ENCODE measurements around the gene LRFN2. TPM values are rescaled to one million over a fixed set of nuclear protein-coding genes. Genes with fewer than 3 reads are reported as not detected.

LRFN2 gene
- total RNA-seq, 6 donors from 2014 or later: 0.06 to 0.20 TPM; not detected in 4

GRCh38 chr6:40437631-40438030 is 149.5 kb downstream of the LRFN2 start:
- no peaks in the 10 kb centered on the region for H3K36me3 ChIP-seq
- TF ChIP-seq POLR2AphosphoS5 (IDR thresholded peaks at IDR 0.05) (no peak), CTCF (IDR thresholded peaks at IDR 0.05) (no peak), EP300 (IDR thresholded peaks at IDR 0.05) (no peak), POLR2A (IDR thresholded peaks at IDR 0.05) (no peak)
- ATAC-seq (ENCODE audit: low FRiP score in 2 of 2): no peak
- H3K27ac ChIP-seq: no peak overlapping the region
- no peak for DNase-seq
- H3K27me3 ChIP-seq: no peaks in the 10 kb centered on the region
- H3K9me3 ChIP-seq: no peaks in the 10 kb centered on the region
- H3K4me3 ChIP-seq: no peak overlapping the region
- H3K4me1 ChIP-seq: no peaks in the 10 kb centered on the region
- WGBS, 2 donors: 78 to 90% methylated on average over 2 of the region's 2 CpGs

GRCh38 chr6:40436685-40437604 is 150.2 kb downstream of the LRFN2 start:
- H3K27ac ChIP-seq: no peak overlapping the region
- DNase-seq: no peak

GRCh38 chr6:40432982-40433381 is 154.2 kb downstream of the LRFN2 start:
- WGBS, 2 donors: 92 to 96% methylated on average over 4 to 6 of the region's 6 CpGs
- Histone ChIP-seq H3K36me3 (no peaks in the 10 kb centered on the region), H3K4me3 (no peak overlapping the region), H3K9me3 (no peaks in the 10 kb centered on the region), H3K4me1 (no peaks in the 10 kb centered on the region), H3K27ac (no peak overlapping the region), H3K27me3 (no peaks in the 10 kb centered on the region)
- peak in 1 of 2 donors; percentile 41 for DNase-seq
- ATAC-seq (ENCODE audit: low FRiP score in 2 of 2): no peak
- TF ChIP-seq POLR2AphosphoS5 (IDR thresholded peaks at IDR 0.05) (no peak), EP300 (IDR thresholded peaks at IDR 0.05) (no peak), CTCF (IDR thresholded peaks at IDR 0.05) (no peak), POLR2A (IDR thresholded peaks at IDR 0.05) (no peak)

More at GRCh38 chr6:40436685-40437604, 150.2 kb downstream of the LRFN2 start:
- Histone ChIP-seq H3K4me1 (no peaks in the 10 kb centered on the region), H3K36me3 (no peaks in the 10 kb centered on the region), H3K9me3 (no peaks in the 10 kb centered on the region), H3K27me3 (no peaks in the 10 kb centered on the region), H3K4me3 (no peak overlapping the region)
- ATAC-seq (ENCODE audit: low FRiP score in 2 of 2): no peak
- 56 to 83% methylated on average over 8 of the region's 8 CpGs for WGBS, 2 donors
- TF ChIP-seq POLR2A (IDR thresholded peaks at IDR 0.05): no peak

- DNase-seq (peak in 1 of 2 donors; percentile 52), ATAC-seq (ENCODE audit: low FRiP score in 2 of 2) (no peak)
- Histone ChIP-seq H3K4me1 (no peaks in the 10 kb centered on the region), H3K27ac (no peak overlapping the region), H3K9me3 (no peaks in the 10 kb centered on the region), H3K4me3 (no peak overlapping the region), H3K27me3 (no peaks in the 10 kb centered on the region), H3K36me3 (no peaks in the 10 kb centered on the region)
- 89 to 93% methylated on average over 5 to 11 of the region's 12 CpGs for WGBS, 2 donors
- TF ChIP-seq CTCF (IDR thresholded peaks at IDR 0.05): no peak
- no peak for TF ChIP-seq POLR2AphosphoS5 (IDR thresholded peaks at IDR 0.05)
- TF ChIP-seq EP300 (IDR thresholded peaks at IDR 0.05): no peak
- TF ChIP-seq POLR2A (IDR thresholded peaks at IDR 0.05): no peak
Measured at GRCh38 chr6:40431706-40432105, 155.5 kb downstream of the LRFN2 start.

- Histone ChIP-seq H3K9me3 (no peaks in the 10 kb centered on the region), H3K27me3 (no peaks in the 10 kb centered on the region), H3K27ac (no peak overlapping the region), H3K36me3 (no peaks in the 10 kb centered on the region), H3K4me3 (no peak overlapping the region), H3K4me1 (no peaks in the 10 kb centered on the region)
- WGBS, 2 donors: 58 to 78% methylated on average over 3 of the region's 3 CpGs
- no peak for TF ChIP-seq POLR2AphosphoS5 (IDR thresholded peaks at IDR 0.05)
- TF ChIP-seq CTCF (IDR thresholded peaks at IDR 0.05): no peak
- TF ChIP-seq POLR2A (IDR thresholded peaks at IDR 0.05): no peak
- TF ChIP-seq EP300 (IDR thresholded peaks at IDR 0.05): no peak
- DNase-seq (no peak), ATAC-seq (ENCODE audit: low FRiP score in 2 of 2) (no peak)
Measured at GRCh38 chr6:40427196-40427595, 160.0 kb downstream of the LRFN2 start.
